Hematopoietic multipotent progenitor cell treated with erythropoietin and hydrocortisone succinate and interleukin-3 and kit ligand, for 4 days (in vitro differentiated cells): ENCODE measurements around the gene NBPF4.
"Not testable (repeated sequence)": the region's sequence is repeated elsewhere in the genome, so short reads cannot be mapped to it uniquely, and the experiment has no call there.

Source experiments
- DNase-seq: peaks from one replicate; pipeline ENCODE4 v3.0.0-alpha.2; 2015

NBPF4 gene, protein sequence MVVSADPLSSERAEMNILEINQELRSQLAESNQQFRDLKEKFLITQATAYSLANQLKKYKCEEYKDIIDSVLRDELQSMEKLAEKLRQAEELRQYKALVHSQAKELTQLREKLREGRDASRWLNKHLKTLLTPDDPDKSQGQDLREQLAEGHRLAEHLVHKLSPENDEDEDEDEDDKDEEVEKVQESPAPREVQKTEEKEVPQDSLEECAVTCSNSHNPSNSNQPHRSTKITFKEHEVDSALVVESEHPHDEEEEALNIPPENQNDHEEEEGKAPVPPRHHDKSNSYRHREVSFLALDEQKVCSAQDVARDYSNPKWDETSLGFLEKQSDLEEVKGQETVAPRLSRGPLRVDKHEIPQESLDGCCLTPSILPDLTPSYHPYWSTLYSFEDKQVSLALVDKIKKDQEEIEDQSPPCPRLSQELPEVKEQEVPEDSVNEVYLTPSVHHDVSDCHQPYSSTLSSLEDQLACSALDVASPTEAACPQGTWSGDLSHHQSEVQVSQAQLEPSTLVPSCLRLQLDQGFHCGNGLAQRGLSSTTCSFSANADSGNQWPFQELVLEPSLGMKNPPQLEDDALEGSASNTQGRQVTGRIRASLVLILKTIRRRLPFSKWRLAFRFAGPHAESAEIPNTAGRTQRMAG

DNA sequence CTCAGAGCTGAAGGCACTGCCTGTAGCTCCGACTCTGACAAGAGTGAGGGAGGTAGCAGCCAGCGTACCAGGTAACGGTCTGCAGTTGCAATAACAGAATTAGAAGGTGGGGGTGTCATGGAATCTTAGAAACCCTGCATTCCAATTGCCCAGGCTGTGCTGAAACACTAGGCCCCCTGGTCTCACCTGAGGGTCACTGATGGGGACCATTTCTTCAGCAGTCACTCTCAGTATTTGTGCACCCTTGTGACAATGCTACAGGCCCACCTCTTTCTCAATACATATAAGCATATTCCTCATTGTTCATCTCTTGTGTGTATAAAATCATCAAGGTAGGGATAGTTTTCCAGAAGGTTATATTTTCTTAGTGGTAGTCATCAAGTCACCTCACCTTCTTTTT, at the start of gene NBPF4:
Gene NBPF4 (minus strand): TSS at position 101 of the 400 bp plus-strand sequence. CDS start 315 bp downstream, outside the sequence.
- not testable (repeated sequence) for DNase-seq

DNA sequence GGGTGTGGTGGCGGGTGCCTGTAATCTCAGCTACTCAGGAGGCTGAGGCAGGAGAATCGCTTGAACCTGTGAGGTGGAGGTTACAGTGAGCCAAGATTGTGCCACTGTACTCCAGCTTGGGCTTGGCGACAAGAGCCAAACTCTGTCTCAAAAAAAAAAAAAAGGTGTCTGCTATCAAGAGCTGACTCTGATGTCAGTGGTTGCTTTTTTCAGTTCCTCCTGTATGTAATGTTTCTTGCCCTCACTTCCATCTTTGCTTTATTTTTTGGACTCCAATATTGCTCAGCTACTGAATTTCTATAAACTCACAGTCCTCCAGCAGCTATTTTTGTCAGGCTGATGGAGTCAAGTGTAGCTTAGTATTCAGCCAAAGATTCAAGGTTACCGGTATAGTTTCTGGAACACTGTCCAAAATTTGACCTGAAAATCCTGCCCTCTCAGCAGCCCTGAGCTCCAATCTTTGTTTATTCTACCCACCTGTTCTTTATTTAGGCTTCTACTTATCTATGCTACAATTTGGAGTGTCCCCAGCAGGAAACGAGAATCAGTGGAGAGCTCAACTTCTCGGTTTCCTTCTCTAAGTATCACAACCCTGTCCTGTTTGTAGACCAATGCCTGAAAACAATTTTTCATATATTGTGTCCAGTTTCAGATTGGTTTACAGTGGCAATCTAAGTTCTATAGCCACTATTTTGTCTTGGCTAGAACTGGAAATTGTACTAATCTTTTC, 38.8 kb upstream of the NBPF4 start:
- DNase-seq = not testable (repeated sequence)

DNA sequence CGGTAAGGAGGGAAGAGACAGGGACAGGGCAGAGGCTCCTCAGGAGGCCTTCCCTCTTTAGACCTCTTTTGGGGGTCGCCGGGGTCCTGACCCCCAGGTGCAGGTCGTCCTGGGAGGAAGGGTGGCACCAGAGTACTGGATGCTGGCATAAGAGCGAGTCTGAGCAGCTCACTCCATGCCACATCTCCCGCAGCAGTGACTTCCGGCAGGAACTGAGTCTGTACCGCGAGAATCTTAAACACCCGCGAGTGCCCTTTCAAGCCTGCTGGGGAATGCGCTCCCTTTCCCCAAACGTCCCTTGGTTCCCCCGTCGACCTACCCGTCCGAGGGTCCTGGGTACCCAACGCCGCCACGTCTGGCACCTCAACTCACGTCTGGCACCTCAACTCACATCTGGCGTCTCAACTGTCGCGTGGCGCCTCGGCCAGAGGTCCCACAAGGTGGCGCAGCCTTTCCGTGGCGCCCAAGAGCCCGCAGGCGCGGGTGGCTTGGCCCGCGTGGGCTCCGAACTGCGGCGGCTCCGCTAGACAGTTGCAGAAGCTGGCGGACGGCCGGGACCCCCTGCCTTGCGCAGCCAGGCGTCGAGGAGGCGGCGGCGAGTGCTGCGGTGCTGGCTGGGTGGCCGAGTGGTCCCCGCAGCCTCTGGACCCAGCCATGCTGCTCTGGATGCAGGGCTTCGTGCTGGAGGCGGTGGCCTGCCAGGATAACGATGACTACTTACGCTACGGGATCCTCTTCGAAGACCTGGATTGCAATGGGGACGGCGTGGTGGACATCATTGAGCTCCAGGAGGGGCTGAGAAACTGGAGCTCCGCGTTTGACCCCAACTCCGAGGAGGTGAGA, 28.8 kb upstream of the NBPF4 start:
- DNase-seq = not testable (repeated sequence)

DNA sequence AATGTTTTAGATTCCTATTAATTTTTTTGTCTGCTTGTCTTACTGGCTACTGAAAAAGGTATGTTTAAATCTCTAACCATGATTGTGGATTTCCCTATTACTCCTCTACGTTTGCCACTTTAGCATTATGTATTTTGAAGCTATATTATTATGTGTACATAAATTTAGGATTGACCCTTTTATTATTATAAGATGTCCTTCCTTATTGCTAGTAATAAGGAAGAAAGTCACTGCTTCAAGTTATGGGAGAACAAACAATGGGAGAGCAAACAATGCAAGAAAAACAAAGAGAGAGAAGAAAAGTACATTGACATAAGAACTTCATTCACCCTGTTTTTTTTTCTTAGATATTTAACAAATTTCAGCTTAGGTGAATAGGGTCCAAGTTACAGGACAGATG, 23.2 kb upstream of the NBPF4 start:
- DNase-seq = not testable (repeated sequence)

DNA sequence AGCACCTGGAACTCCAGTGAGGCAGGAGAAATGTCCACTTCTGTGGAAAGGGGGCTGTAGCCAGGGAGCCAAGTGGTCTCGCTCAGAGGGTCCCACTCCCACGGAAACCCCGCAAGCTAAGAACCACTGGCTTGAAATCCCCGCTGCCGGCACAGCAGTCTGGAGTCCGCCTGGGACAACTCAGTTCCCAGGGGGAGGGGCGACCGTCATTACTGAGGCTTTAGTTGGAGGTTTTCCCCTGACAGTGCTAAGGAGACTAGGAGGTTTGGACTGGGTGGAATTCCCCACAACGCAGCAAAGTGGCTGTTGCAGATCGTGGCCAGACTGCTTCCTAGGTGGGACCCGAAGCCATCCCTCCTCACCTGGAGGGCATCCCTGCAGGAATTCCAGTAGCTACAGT, 18.1 kb upstream of the NBPF4 start:
- not testable (repeated sequence) for DNase-seq

DNA sequence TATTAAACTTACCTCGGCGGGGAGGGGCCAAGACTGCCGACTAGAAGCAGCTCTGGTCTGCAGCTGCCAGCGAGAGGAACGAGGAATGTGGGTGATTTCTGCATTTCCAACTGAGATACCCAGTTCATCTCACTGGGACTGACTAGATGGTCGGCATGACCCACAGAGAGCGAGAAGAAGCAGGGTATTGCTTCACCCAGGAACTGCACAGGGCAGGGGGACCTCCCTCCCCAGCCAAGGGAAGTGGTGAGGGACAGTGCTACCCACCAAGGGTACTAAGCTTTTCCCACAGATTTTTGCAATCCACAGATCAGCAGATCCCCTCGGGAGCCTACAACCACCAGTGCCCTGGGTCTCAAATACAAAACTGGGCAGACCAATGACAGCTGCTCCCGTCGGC, 17.6 kb upstream of the NBPF4 start:
- DNase-seq = not testable (repeated sequence)

DNA sequence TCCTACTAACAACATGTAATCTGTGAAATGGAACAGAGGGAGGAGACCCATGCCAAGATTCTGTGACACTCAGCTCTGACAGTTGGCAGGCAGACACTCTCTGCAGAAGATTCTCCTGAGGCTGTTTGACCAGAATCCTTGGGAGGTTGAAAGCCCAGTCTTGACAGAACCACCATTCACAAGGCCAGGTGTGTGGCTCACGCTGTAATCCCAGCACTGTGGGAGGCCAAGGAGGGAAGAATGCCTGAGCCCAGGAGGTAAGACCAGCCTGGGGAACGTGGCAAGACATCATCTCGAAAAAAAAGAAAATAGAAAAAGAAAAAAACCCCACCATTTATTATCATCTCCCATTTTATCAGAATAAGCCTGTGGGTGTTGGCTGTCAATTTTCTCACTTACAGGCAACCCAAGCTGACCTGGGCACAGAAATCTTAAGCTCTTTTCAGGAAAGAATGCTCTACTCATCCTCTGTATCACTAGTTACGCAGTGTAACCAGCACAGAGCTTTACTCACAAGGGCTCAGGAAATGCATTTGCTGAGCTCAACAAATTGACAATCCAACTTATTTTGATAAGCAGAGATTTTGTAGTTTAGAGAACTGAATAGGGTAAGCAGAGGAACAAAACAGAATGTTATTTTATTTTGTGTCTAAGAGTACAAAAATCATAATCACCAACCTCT, 16.8 kb upstream of the NBPF4 start:
- DNase-seq = not testable (repeated sequence)

DNA sequence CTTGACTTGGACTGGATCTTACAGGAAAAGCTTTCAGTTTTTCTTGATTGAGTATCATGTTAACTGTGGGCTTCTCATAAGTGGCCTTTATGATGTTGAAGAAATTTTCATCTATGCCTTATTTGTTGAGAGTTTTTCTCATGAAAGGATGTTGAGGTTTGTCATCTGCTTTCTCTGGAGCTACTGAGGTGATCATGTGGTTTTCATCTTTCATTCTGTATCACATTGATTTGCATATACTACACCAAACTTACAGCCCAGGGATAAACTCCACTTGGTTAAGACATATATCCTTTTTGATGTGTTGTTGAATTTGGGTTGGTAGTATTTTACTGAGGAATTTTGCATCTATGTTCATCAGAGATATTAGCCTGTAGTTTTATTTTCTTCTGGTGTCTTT, 11.6 kb upstream of the NBPF4 start:
- DNase-seq = not testable (repeated sequence)

DNA sequence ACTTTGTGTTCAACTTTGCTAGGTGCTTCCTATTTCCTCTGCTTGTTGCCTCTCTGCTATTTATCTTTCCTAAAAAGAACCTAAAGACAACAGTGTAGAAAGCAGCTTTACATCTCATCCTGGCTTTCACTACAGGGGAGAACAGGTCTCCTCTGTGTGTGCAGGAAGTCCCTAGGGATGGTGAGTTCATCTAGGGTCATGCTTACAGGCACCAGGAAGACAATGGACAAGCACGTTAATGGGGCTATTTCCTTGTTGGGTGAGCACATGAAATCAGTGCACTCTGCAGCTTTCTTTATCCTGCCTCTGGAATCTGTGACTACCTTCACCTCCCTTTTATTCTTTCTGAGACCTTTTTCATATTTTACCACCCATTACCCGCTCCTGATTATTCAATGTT, 4.5 kb downstream of the NBPF4 start:
- DNase-seq = not testable (repeated sequence)

DNA sequence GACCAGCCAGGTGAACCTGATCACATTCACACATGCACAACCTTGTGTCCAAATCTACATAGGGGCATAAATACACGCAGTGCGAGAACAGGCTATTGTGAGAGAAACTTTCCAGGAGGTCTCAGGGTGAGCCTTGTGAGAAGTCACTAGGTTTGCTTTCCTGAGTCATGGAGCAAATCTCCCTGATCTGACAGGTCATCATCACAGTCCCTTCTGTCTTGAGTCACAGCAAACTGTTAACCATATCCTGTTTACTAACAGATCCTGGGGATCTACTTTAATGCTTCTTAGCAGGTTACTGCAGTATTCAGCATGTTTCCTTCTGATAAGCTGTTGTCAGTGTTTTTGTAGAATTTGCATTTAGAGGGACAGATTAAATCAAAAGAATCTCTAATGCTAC, 8.6 kb downstream of the NBPF4 start:
- DNase-seq = not testable (repeated sequence)

DNA sequence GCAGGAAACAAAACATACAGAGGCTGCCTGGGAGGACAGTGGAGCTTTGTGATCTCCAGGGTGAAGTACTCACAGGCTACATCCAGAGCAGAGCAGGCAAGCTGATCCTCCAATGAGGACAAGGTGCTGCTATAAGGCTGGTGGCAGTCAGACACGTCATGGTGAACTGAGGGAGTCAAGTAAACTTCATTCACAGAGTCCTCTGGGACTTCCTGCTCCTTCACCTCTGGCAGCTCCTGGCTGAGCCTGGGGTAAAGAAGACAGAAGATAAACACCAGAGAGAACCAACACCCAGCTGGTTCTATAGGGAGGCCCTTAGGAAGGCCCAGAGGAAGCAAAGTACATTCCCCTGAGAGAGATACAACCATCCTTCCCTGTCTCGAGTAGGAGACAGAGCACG, 11.7 kb downstream of the NBPF4 start:
- DNase-seq = not testable (repeated sequence)

DNA sequence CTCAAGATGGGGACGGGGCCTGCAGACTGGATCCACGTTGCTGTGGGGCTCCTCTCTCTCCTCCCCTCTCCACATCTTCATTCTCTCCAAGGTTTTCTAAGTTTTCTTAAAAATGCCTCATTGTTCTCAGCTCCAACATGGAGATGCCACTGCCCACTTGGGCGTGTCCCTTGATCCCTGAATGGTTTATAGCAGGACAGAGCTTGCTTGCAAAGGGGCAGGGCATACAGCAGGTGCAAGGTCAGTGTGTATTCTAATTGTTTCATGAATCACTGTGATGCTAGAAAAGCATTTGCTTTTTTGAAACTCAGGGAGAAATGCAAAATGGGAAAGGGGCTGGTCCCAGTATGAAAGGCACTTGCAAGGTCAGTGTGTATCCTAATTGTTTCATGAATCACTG, 13.9 kb downstream of the NBPF4 start:
- not testable (repeated sequence) for DNase-seq

DNA sequence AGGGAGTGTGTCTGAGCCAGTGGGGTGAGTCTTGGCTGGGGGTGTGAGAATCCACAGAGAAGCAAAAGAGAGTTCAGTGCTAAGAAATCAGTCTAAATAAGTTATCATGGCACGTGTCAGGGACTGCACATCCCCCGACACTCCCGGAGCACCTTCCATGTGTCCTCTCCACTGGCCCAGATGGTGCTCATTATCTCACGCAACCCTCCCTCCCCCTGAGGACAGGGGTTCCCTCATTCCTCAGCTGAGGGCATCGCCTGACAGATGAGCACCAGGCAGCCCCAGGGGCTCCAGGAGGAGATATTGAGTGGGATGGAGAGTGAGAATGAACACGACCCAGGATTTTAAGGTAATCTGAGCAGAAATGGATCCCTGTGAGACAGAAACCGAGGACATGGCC, 16.1 kb downstream of the NBPF4 start:
- not testable (repeated sequence) for DNase-seq

DNA sequence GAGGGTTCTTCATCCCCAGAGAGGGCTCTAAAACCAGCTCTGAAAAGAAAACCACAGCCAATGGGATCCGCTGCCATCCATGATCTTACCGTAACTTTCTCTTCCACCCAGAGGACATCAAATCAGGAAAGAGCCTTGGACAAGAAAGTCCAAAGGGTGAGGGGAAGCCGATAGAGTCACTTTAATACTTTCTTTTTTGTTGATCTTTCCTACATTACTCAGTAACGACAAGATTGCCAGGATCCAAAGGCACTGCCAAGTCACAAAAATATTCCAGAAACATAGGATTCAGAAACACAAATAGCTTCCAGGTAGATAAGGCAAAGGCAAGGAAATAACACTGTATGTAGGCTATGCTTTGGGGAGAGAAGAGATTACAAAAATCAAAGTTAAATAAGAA, 17.0 kb downstream of the NBPF4 start:
- not testable (repeated sequence) for DNase-seq

DNA sequence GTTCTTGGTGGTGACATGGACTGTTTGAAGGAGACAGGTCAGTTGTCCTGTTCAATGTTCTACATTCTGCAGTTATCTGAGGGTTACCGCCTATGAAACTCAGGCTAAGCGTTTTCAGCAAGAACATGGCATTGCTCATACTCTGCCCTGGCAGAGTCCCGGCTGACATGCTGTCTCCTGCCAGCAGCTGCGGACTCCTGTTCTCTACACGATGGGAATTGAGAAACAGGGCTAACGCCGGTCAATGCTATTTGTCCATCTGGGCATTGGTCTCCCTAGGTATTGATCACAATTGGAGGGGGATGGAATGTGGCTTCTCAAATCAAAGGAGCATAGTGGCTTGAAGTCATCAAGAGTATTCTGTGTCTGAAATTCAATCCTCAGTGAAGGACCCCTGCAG, 20.6 kb downstream of the NBPF4 start:
- DNase-seq = not testable (repeated sequence)

DNA sequence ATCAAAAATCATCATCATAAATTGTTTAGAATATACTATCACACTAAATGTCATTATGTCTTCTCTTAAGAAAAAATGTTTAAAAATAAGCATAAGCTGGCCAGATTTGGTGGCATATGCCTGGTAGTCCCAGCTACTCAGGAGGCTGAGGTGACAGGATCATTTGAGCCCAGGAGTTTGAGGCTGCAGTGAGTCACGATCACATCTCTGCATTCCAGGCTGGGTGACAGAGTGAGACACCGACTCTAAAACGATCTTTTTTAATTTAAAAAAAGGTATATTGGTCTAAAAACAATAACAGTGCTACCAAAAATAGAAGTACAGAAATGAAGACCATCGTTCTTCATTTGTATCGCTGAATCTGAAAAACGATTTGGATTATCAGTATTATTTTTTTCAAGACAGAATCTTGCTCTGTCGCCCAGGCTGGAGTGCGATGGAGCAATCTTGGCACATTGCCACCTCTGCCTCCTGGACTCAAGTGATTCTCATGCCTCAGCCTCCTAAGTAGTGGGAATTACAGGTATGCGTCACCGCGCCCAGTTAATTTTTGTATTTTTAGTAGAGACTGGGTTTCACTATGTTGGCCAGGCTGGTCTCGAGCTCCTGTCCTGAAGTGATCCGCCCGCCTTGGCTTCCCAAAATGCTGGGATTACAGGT, 26.2 kb downstream of the NBPF4 start:
- DNase-seq = not testable (repeated sequence)

DNA sequence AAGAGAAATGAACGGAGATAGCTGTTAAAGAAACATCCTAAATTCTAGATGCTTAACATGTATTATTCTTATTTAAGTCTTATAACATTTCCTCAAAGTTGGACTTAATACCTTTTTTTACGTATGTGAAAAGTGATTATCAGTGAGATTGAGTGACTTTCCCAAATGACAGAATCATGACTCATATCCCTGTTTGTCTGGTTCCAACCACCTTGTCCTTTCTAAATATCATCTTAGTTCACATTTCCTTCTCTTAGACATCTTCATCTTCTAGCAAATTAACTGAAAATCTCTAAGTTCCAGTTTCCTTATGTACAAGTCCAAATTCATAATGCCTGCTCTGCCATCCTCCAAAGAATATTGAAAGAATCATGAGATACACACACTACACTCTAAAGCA, 26.9 kb downstream of the NBPF4 start:
- not testable (repeated sequence) for DNase-seq

DNA sequence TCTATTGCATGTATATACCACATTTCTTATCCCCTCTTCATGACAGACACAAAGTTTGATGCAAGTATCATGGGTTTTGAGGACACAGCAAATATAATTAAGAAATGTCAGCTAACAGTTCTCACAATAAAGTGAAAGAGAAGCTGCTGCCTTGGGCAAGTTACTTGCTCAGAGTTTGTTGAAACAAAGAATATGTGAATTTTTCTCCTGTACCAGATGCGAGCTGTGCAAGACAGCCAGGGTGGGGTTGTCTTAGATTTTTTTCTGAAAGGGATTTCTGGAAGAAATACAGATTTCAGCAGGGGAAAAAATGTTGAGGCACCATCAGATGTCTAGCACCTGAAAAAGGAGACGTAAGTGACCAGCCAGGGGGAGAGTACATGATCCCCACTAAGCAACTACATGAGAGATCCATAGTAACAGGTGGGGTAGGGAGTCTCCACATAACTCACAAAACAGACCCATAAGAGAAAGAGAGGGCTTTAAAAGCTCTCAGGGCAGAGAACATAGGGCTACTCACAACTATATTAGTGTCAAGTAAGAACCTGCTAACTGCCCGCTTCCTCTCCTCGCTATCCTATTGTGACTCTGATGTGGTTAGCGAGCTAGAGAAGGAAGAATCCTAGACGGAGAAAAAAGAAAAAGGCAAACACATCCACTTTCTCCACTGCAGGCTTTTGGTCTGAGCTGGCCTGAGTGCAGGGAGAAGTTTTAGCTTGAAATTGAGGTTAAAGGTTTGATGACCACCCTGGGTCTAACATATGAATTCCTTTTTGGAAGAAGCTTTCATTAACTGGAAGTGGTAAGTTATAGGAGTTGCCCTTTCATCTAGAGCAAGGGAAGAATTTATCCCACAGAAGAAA, 27.6 kb downstream of the NBPF4 start:
- DNase-seq = not testable (repeated sequence)

DNA sequence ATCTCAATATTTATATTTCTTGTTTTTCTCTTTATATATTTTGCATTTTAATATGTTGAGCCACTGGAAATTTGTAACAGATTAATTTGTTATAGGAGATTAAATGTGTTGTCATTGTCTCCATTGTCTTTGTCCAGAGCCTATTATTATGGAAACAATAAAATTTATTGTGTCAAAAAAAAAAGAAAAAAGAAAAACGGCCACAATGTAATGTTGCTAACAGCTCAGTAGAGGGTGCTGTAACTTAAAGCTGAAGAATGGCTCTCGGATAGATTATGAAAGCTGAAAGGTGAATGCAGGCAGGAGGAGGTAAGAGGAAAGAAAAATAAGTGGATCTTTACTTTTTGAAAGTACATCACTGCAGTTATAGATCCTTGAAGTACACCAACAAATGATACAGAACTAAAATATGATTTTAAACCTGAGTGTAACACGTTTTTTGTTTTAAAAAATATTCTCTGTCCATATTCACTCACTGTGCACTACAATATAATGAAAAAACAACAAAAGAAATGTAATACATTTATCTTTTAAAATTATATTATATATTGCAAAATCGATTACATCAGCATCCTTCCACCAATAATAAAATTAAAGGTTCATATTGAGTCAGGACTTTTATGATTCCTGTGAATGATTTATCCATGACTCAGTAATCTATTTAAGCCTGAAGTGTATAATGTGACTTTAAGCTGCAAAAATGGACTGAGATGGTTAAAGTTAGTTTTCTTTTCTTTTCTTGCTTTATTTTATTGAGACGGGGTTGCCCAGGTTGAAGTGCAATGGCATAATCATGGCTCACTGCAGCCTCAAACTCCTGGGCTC, 29.0 kb downstream of the NBPF4 start:
- DNase-seq = peak; percentile 69
